ENCODE data around the gene RASGRP4.
A peak's percentile ranks its signal among the peaks of the same experiment; 100 is the strongest.
"Not testable (repeated sequence)": the region's sequence is repeated elsewhere in the genome, so short reads cannot be mapped to it uniquely, and the experiment has no call there.

Gene RASGRP4

DNA sequence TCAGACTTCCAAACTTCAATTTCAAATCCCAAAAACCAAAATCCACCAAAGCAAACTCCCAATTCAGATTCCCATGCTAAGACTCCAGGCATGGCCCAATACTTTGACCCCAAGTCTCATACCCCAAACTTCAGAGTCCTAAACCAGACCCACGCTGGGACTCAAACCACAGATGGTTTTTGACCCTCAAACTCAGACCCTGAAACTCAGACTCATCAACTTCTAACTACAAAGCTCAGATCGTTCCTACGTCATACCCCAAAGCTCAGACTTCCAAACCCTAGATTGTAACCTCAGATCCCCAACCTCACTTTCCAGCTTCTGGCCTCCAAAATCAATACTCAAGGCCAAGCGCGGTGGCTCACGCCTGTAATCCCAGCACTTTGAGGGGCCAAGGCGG, 19.3 kb upstream of the RASGRP4 start:
- no peak for DNase-seq (ENCODE audit: low read depth)

DNA sequence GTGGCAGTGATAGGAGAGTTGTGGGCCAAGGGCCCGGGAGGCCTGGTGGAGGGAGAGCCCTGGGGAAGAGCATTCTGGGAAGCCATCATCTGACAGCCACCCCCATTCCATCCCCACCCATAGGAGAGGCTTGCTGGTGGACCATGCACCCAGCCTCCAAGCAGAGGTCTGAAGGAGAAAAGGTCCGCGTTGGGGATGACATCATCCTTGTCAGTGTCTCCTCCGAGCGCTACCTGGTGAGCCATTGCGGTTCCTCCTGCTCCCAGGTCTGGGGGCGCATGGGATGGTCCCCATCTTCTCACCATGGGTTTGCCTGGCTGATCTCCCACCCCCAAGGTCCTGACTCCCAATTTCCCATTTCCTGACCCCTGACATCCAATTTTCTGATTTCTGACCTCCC, 18.0 kb upstream of the RASGRP4 start:
- no peak for DNase-seq (ENCODE audit: low read depth)

- no peak for DNase-seq (ENCODE audit: low read depth)
These were observed 17.5 kb upstream of the RASGRP4 start for GRCh38 chr19:38443458-38443999.

- DNase-seq (ENCODE audit: low read depth) = no peak
These were observed 16.7 kb upstream of the RASGRP4 start for GRCh38 chr19:38442736-38443135.

DNA sequence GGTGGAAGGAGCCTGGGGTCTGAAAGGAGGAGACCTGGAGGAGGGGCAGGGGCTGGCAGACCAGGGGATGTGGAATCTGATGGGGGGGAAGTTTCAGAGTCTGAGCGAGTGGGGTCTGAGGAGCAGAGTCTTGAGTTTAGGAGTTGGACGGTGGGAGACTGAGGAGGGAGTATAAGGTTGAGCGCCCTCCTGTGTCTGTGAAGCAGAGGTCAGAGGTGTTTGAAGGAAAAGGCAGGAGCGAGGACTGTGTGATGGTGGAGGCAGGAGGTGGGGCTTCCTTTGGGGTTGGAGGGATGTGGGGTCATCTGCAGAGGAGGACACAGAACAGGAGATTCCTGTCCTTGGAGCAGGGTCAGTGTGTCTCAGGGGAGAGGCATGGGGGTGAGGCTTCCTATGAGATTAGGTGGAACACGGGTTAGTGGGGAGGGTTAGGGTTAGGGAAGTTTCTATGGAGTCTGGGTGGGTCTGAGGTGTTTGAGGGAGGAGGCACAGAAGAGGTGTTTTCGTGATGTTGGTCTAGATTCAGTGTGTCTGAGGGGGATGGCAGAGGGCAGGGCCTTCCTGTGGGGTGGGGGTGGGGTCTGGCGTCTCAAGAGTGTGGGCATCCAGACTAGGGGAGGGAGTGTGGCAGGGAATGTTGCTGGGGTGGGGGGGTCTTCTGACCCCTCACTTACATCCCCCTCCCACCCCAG, 15.8 kb upstream of the RASGRP4 start:
- no peak for DNase-seq (ENCODE audit: low read depth)

DNA sequence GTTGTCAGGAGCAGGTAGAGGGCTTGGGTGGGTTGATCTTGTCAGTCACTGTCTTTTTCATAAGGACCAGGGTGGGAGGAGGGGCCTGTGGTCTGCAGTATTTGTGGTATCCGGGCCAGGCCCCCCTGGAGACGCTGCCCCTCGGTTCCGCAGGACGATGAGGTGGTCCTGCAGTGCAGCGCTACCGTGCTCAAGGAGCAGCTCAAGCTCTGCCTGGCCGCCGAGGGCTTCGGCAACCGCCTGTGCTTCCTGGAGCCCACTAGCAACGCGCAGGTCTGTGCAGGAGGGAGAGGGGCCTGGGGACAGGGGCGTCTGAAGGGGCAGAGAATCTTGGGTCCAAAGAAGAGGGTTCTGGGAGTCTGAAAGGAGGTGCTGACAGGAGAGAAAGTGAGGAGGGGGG, 14.6 kb upstream of the RASGRP4 start:
- no peak for DNase-seq (ENCODE audit: low read depth)

DNA sequence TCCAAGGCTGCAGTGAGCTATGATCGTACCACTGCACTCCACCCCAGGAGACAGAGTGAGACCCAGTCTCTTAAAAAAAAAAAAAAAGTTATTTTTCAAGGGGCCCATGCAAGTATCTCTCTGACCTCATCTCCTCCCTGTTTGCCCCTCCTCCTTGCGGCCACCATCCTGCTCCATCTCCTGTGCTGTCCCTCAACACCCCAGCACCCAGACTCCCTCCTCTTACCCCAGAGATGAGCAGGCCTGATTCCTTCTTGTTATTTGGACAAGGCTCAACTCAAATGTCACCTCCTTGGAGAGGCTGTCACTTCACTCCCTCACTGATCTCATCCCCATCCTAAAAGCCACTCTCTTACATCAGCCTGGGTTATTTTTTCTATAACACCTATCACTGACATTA, 11.9 kb upstream of the RASGRP4 start:
- no peak for DNase-seq (ENCODE audit: low read depth)

- DNase-seq (ENCODE audit: low read depth) = no peak
These were observed 11.3 kb upstream of the RASGRP4 start for GRCh38 chr19:38437295-38437694.

GRCh38 chr19:38434549-38435051, 8.6 kb upstream of the RASGRP4 start:
- no peak for DNase-seq (ENCODE audit: low read depth)

DNA sequence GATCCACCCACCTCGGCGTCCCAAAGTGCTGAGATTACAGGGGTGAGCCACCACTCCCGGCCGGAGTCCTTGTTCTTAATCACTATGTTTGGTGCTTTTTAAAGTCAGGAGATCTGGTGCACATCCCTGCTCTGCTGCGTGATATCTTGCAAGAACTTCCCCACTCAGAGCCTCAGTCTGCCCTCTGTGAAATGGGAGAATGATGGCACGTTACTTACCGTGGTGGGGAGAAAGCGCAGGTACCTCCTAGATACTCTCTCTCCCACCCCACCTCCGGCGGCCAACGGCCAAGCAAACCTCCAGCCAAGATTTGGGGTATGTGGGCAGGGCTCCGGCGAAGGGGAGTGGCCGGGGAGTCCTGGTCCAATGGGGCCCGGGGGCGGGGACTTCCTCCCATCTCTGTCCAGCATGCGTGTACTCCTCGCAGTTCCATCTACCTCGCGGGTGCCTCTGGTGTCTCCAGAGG, 7.3 kb upstream of the RASGRP4 start, which contains the start of gene RYR1:
TSS of gene RYR1 (plus strand) at position 424 of the 466 bp plus-strand sequence. CDS start 139 bp downstream, outside the sequence.
- DNase-seq (ENCODE audit: low read depth) = peak; percentile 58

- no peak for DNase-seq (ENCODE audit: low read depth)
These were observed 4.9 kb upstream of the RASGRP4 start for GRCh38 chr19:38430931-38431330.

- DNase-seq (ENCODE audit: low read depth) = no peak
These were observed 3.8 kb upstream of the RASGRP4 start for GRCh38 chr19:38429811-38430156.

GRCh38 chr19:38429055-38429810, 3.2 kb upstream of the RASGRP4 start:
- no peak for DNase-seq (ENCODE audit: low read depth)

DNA sequence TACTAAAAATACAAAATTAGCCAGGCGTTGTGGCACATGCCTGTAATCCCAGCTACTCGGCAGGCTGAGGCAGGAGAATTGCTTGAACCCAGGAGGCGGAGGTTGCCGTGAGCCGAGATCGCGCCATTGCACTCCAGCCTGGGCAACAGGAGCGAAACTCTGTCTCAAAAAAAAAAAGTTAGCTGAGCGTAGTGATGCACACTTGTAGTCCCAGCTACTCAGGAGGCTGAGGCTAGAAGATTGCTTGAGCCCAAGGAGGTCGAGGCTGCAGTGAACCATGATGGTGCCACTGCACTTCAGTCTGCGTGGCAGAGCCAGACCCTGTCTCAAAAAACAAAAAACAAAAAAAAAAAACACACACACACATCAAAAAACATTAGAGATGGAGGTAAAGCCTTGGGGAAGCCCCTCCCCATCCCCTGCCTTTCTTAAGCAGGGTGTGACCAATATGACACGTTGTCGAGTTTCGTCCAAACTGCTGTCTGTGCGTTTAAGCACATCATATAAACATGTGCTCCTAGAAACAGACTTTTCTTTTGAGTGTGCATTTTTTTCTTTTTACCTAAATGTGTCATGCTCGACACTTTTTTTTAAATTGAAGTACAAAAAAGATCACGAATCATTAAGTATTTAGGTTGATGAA, 1.1 kb upstream of the RASGRP4 start:
- DNase-seq (ENCODE audit: low read depth) = not testable (repeated sequence)

DNA sequence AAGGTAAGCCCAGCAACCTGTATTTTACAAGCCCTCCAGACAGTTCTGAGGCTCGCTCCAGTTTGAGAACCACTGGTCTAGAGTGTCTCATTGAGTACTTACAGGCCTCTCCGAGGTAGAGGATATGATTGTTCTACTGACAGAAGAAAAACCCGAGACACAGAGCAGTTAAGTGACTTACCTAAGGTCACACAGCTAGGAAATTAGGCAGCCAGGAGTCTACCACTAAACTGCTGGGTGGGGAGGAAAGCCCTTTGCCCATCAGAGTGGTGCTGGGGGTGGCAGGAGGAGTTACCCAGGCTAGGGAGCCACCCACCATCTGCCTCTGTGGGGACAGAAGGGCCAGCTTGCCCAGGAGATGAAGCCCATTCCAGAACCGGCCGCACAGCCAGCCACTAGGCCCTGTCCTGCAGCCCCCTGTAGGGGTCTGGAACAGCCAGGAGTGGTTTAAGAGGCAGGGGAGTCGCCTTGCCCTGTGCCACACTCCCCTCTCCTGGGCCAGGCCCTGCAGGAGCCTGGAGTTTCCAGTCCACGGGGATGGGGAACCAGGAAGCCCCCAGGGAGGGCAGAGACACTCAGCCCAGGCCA, 703 bp downstream of the RASGRP4 start:
- DNase-seq (ENCODE audit: low read depth) = no peak

GRCh38 chr19:38424272-38424671, 1.7 kb downstream of the RASGRP4 start:
- no peak for DNase-seq (ENCODE audit: low read depth)

- DNase-seq (ENCODE audit: low read depth) = no peak
These were observed 3.6 kb downstream of the RASGRP4 start for GRCh38 chr19:38422438-38422837.

- DNase-seq (ENCODE audit: low read depth) = no peak
These were observed 4.2 kb downstream of the RASGRP4 start for GRCh38 chr19:38421856-38422255.

- DNase-seq (ENCODE audit: low read depth) = no peak
These were observed 5.1 kb downstream of the RASGRP4 start for GRCh38 chr19:38420935-38421334.

GRCh38 chr19:38417544-38418506, 8.2 kb downstream of the RASGRP4 start:
- peak; percentile 79 for DNase-seq (ENCODE audit: low read depth)

DNA sequence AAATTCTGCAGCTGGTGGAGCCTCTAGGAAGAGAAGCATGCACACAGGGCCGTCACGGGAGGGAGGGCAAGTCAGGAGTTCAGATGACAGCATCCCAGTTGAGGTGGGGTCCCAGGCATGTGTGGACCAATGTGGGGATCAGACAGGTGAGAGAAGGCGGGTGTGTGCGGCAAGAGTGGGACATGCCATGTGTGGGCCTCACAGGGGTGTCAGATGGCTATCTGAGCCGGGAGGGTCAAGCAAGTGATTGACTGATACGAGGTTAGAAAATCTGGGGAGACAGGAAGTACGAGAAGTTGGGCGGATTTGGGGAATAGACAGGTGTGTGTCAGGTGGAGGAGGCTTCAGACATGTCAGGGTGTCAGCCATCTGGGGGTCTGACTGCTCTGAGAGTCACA, 8.9 kb downstream of the RASGRP4 start:
- no peak for DNase-seq (ENCODE audit: low read depth)
